ENCODE data around the gene TK2.
"Not testable (repeated sequence)": the region's sequence is repeated elsewhere in the genome, so short reads cannot be mapped to it uniquely, and the experiment has no call there.

Gene TK2

GRCh38 chr16:66471264-66471663 lies 78.7 kb downstream of the TK2 start:
- DNase-seq (ENCODE audit: low read depth), result no peak
- H3K4me3 ChIP-seq (ENCODE audit: control insufficient read depth, low read depth, low read length), result no peak overlapping the region
- no peak for TF ChIP-seq CTCF (conservative IDR thresholded peaks at IDR 0.05; ENCODE audit: control insufficient read depth, insufficient read depth, low read depth, low read length)

- no peak overlapping the region for H3K4me3 ChIP-seq (ENCODE audit: control insufficient read depth, low read depth, low read length)
- DNase-seq (ENCODE audit: low read depth), result no peak
- TF ChIP-seq CTCF (conservative IDR thresholded peaks at IDR 0.05; ENCODE audit: control insufficient read depth, insufficient read depth, low read depth, low read length), result no peak
Observed at GRCh38 chr16:66470556-66470955, 79.4 kb downstream of the TK2 start.

GRCh38 chr16:66469947-66470546 lies 79.9 kb downstream of the TK2 start:
- DNase-seq (ENCODE audit: low read depth), result no peak
- no peak for TF ChIP-seq CTCF (conservative IDR thresholded peaks at IDR 0.05; ENCODE audit: control insufficient read depth, insufficient read depth, low read depth, low read length)
- H3K4me3 ChIP-seq (ENCODE audit: control insufficient read depth, low read depth, low read length), result no peak overlapping the region

GRCh38 chr16:66469291-66469946 lies 80.5 kb downstream of the TK2 start:
- no peak overlapping the region for H3K4me3 ChIP-seq (ENCODE audit: control insufficient read depth, low read depth, low read length)
- TF ChIP-seq CTCF (conservative IDR thresholded peaks at IDR 0.05; ENCODE audit: control insufficient read depth, insufficient read depth, low read depth, low read length), result no peak
- no peak for DNase-seq (ENCODE audit: low read depth)

- H3K4me3 ChIP-seq (ENCODE audit: control insufficient read depth, low read depth, low read length), result no peak overlapping the region
- TF ChIP-seq CTCF (conservative IDR thresholded peaks at IDR 0.05; ENCODE audit: control insufficient read depth, insufficient read depth, low read depth, low read length), result no peak
- no peak for DNase-seq (ENCODE audit: low read depth)
Observed at GRCh38 chr16:66468321-66468965, 81.5 kb downstream of the TK2 start.

- H3K4me3 ChIP-seq (ENCODE audit: control insufficient read depth, low read depth, low read length), result no peak overlapping the region
Observed at GRCh38 chr16:66467611-66468010, 82.3 kb downstream of the TK2 start.

GRCh38 chr16:66466636-66467035 lies 83.3 kb downstream of the TK2 start:
- not testable (repeated sequence) for H3K4me3 ChIP-seq (ENCODE audit: control insufficient read depth, low read depth, low read length); DNase-seq (ENCODE audit: low read depth)

More at GRCh38 chr16:66467611-66468010, 82.3 kb downstream of the TK2 start:
- no peak for DNase-seq (ENCODE audit: low read depth)
- no peak for TF ChIP-seq CTCF (conservative IDR thresholded peaks at IDR 0.05; ENCODE audit: control insufficient read depth, insufficient read depth, low read depth, low read length)

- H3K4me3 ChIP-seq (ENCODE audit: control insufficient read depth, low read depth, low read length); DNase-seq (ENCODE audit: low read depth): not testable (repeated sequence)
Observed at GRCh38 chr16:66465946-66466345, 84.0 kb downstream of the TK2 start.

All from fibroblast of mammary gland (primary cell).